Ascending aorta (tissue), 2 donors: ENCODE data around the gene NGFR. TPM values are rescaled to one million over a fixed set of nuclear protein-coding genes. Genes with fewer than 3 reads are reported as not detected.

Experiments used
- DNase-seq, 2 donors: peaks; one replicate each; pipeline ENCODE4 v3.0.0-alpha.2; 2019; ENCODE audit warnings: low spot score in 2 of 2
- H3K27ac ChIP-seq, 2 donors: fragments of 200-600 bp; sonication (generic); one replicate each; pipeline ENCODE4 v1.5.1; 2016 to 2017; ENCODE audit warnings: mild to moderate bottlenecking in 1 of 2
- H3K27me3 ChIP-seq: fragments of 200-600 bp; sonication (generic); one replicate; pipeline ENCODE4 v1.5.1; 2017
- H3K36me3 ChIP-seq, 2 donors: fragments of 200-600 bp; sonication (generic); one replicate each; pipeline ENCODE4 v1.5.1; 2016
- H3K4me1 ChIP-seq, 2 donors: fragments of 200-600 bp; sonication (generic); one replicate each; pipeline ENCODE4 v1.5.1; 2016 to 2017; ENCODE audit warnings: mild to moderate bottlenecking in 1 of 2
- H3K4me3 ChIP-seq, 2 donors: fragments of 200-600 bp; sonication (generic); one replicate each; pipeline ENCODE4 v1.5.1; 2016 to 2017; ENCODE audit warnings: mild to moderate bottlenecking in 1 of 2
- H3K9me3 ChIP-seq, 2 donors: fragments of 200-600 bp; sonication (generic); one replicate each; pipeline ENCODE4 v1.5.1; 2016
- CTCF ChIP-seq, 3 experiments: fragments of 200-600 bp in 2 of 3; fragments of 450-650 bp in 1 of 3; sonication (generic) in 2 of 3; IDR thresholded peaks; one replicate each; pipeline ENCODE4 v1.5.1; 2016 to 2019; ENCODE audit warnings: antibody characterized with exemption in 3 of 3, mild to moderate bottlenecking in 1 of 3, moderate library complexity in 1 of 3
- intact Hi-C: fragments of 100-400 bp; cut with DNase I; formaldehyde crosslinking; loops from one replicate; pipeline ENCODE4 v1.15.1; 2023
- total RNA-seq: library from RNA; depleted of rRNA; stranded (reverse); fragments of >200 nt; gene quantifications from one replicate; pipeline ENCODE4 v1.1.0, GENCODE V29; 2016

The NGFR gene
- total RNA-seq, 1 donor from 2014 or later, result 53.0 TPM

DNA sequence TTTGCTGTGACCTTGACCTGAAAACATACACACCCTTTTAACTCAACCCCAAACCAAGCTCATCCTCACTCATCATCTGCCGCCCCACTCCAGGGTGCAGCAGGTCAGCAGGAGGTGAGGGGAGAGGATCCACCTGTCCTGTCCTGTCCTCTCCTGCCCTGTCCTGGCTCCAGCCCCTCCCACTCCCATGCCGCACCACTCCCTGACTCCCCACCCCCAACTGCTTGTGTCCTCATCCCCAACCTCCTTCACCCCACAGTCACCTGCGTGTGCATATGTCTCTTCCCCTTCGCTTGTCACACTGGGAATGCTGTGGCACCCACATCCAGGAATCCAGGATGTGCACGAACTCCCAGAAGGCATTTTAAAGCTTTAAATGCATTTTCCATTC lies 15.6 kb downstream of the NGFR start:
- Histone ChIP-seq H3K4me1 (peaks cover 10 to 13% of the 10 kb centered on the region in 2 donors), H3K27me3 (peaks cover 3% of the 10 kb centered on the region), H3K9me3 (no peaks in the 10 kb centered on the region), H3K4me3 (no peak overlapping the region), H3K27ac (no peak overlapping the region), H3K36me3 (no peaks in the 10 kb centered on the region)
- no peak for TF ChIP-seq CTCF (IDR thresholded peaks at IDR 0.05)
- intact Hi-C loops, result no loop called here
- no peak for DNase-seq

- TF ChIP-seq CTCF (IDR thresholded peaks at IDR 0.05), result no peak
- Histone ChIP-seq H3K27me3 (peaks cover 3% of the 10 kb centered on the region), H3K4me3 (no peak overlapping the region), H3K36me3 (no peaks in the 10 kb centered on the region), H3K27ac (no peak overlapping the region), H3K9me3 (no peaks in the 10 kb centered on the region), H3K4me1 (peaks cover 15 to 19% of the 10 kb centered on the region in 2 donors)
- intact Hi-C loops, result no loop called here
- DNase-seq, result no peak
Observed at GRCh38 chr17:49511810-49512209, 16.7 kb downstream of the NGFR start.

- DNase-seq, result no peak
- H3K27me3 ChIP-seq, result peaks cover 3% of the 10 kb centered on the region
- no peak overlapping the region for H3K4me3 ChIP-seq
- intact Hi-C loops, result no loop called here
- H3K27ac ChIP-seq, result no peak overlapping the region
- no peak for TF ChIP-seq CTCF (IDR thresholded peaks at IDR 0.05)
- peaks cover 15 to 19% of the 10 kb centered on the region in 2 donors for H3K4me1 ChIP-seq
- H3K9me3 ChIP-seq, result no peaks in the 10 kb centered on the region
- H3K36me3 ChIP-seq, result no peaks in the 10 kb centered on the region
Observed at GRCh38 chr17:49512296-49513043, 17.4 kb downstream of the NGFR start.

- H3K36me3 ChIP-seq, result no peaks in the 10 kb centered on the region
- intact Hi-C loops, result no loop called here
- H3K27ac ChIP-seq, result no peak overlapping the region
- DNase-seq, result no peak
- H3K9me3 ChIP-seq, result no peaks in the 10 kb centered on the region
- H3K4me3 ChIP-seq, result no peak overlapping the region
- TF ChIP-seq CTCF (IDR thresholded peaks at IDR 0.05), result no peak
- H3K27me3 ChIP-seq, result peaks cover 3% of the 10 kb centered on the region
- H3K4me1 ChIP-seq, result peaks cover 15 to 19% of the 10 kb centered on the region in 2 donors
Observed at GRCh38 chr17:49513044-49513395, 17.9 kb downstream of the NGFR start.

- no peak for TF ChIP-seq CTCF (IDR thresholded peaks at IDR 0.05)
- no peak overlapping the region for H3K4me3 ChIP-seq
- H3K4me1 ChIP-seq, result peaks cover 15 to 19% of the 10 kb centered on the region in 2 donors
- no peaks in the 10 kb centered on the region for H3K9me3 ChIP-seq
- intact Hi-C loops, result no loop called here
- no peaks in the 10 kb centered on the region for H3K36me3 ChIP-seq
- peak overlapping the region in 1 of 2 donors; percentile 90 for H3K27ac ChIP-seq
- peaks cover 3% of the 10 kb centered on the region for H3K27me3 ChIP-seq
- DNase-seq, result no peak
Observed at GRCh38 chr17:49513641-49514040, 18.5 kb downstream of the NGFR start.
